Neural cell (in vitro differentiated cells): ENCODE measurements around the gene DSN1. TPM values are rescaled to one million over a fixed set of nuclear protein-coding genes. Genes with fewer than 3 reads are reported as not detected.

Experiments
- H2AFZ ChIP-seq: fragments of 200-600, 300-800 bp; sonication (generic), shearing (Covaris generic); 2 replicates; pipeline ENCODE4 v1.6.0; 2014; ENCODE audit warnings: low read depth, mild to moderate bottlenecking, antibody characterized with exemption, low read length, moderate library complexity
- H3F3A ChIP-seq: fragments of 200-600 bp; shearing (Covaris generic); 2 replicates; pipeline ENCODE4 v1.6.1; 2016; ENCODE audit warnings: mild to moderate bottlenecking, moderate library complexity, mixed read lengths, antibody characterized with exemption, low read length; ENCODE audit not compliant: insufficient read depth, poor library complexity, severe bottlenecking
- H3K27ac ChIP-seq: fragments of 200-600, 300-800 bp; sonication (generic), shearing (Covaris generic); 2 replicates; pipeline ENCODE4 v1.5.1; 2014; ENCODE audit warnings: mild to moderate bottlenecking, low read length, moderate library complexity
- H3K27me3 ChIP-seq: fragments of 300-800, 200-600 bp; sonication (generic), shearing (Covaris generic); 2 replicates; pipeline ENCODE4 v1.6.0; 2014; ENCODE audit warnings: mild to moderate bottlenecking, low read depth, low read length, moderate library complexity; ENCODE audit not compliant: insufficient read depth
- H3K36me3 ChIP-seq: fragments of 300-800, 200-600 bp; sonication (generic), shearing (Covaris generic); 2 replicates; pipeline ENCODE4 v1.5.1; 2014; ENCODE audit warnings: mild to moderate bottlenecking, antibody characterized with exemption, low read length, moderate library complexity; ENCODE audit not compliant: insufficient read depth
- H3K4me2 ChIP-seq: fragments of 300-800, 200-600 bp; sonication (generic), shearing (Covaris generic); 2 replicates; pipeline ENCODE4 v1.6.0; 2014; ENCODE audit warnings: mild to moderate bottlenecking, low read length
- H3K4me3 ChIP-seq: fragments of 300-800, 200-600 bp; sonication (generic), shearing (Covaris generic); 2 replicates; pipeline ENCODE4 v1.5.1; 2014; ENCODE audit warnings: mild to moderate bottlenecking, low read length, moderate library complexity
- H3K79me2 ChIP-seq: fragments of 200-600 bp; shearing (Covaris generic); replicated peaks from 2 replicates; pipeline ENCODE4 v1.6.0; 2014; ENCODE audit warnings: mild to moderate bottlenecking, low read length, moderate library complexity; ENCODE audit not compliant: insufficient read depth
- H3K9ac ChIP-seq: fragments of 300-800, 200-600 bp; sonication (generic), shearing (Covaris generic); 2 replicates; pipeline ENCODE4 v1.6.1; 2016; ENCODE audit warnings: mild to moderate bottlenecking, low read length, mixed read lengths
- H3K9me2 ChIP-seq: fragments of 200-600 bp; shearing (Covaris generic); 2 replicates; pipeline ENCODE4 v1.6.1; 2016; ENCODE audit warnings: mild to moderate bottlenecking, low read length, mixed read lengths; ENCODE audit not compliant: insufficient read depth
- H3K9me3 ChIP-seq: fragments of 200-600, 300-800 bp; sonication (generic), shearing (Covaris generic); 2 replicates; pipeline ENCODE4 v1.6.1; 2016; ENCODE audit warnings: mild to moderate bottlenecking, mixed run types, low read length, moderate library complexity, mixed read lengths
- H4K20me1 ChIP-seq: fragments of 200-600 bp; shearing (Covaris generic); 2 replicates; pipeline ENCODE4 v1.6.1; 2016; ENCODE audit warnings: mild to moderate bottlenecking, mixed run types; ENCODE audit not compliant: insufficient read depth
- CTCF ChIP-seq: fragments of 450-650 bp; IDR thresholded peaks from 2 replicates; pipeline ENCODE4 v1.5.1; 2014; ENCODE audit warnings: antibody characterized with exemption, mild to moderate bottlenecking, moderate library complexity; ENCODE audit not compliant: poor library complexity, severe bottlenecking
- EP300 ChIP-seq: fragments of 450-650 bp; conservative IDR thresholded peaks from 2 replicates; pipeline ENCODE4 v1.6.1; 2014; ENCODE audit warnings: antibody characterized with exemption, mild to moderate bottlenecking, moderate library complexity; ENCODE audit not compliant: poor library complexity, severe bottlenecking
- EZH2 ChIP-seq: fragments of 200-600, 300-800 bp; shearing (Covaris generic), sonication (generic); IDR thresholded peaks from 2 replicates; pipeline ENCODE4 v1.6.1; 2014; ENCODE audit warnings: antibody characterized with exemption, low read length, borderline replicate concordance, mild to moderate bottlenecking; ENCODE audit not compliant: insufficient read depth, poor library complexity, severe bottlenecking
- MXI1 ChIP-seq: fragments of 450-650 bp; conservative IDR thresholded peaks from 2 replicates; pipeline ENCODE4 v1.6.1; 2014; ENCODE audit warnings: antibody characterized with exemption, mild to moderate bottlenecking; ENCODE audit not compliant: poor library complexity, severe bottlenecking
- POLR2AphosphoS5 ChIP-seq: IDR thresholded peaks from 2 replicates; pipeline ENCODE4 v1.6.1; 2012
- RAD21 ChIP-seq: fragments of 450-650 bp; conservative IDR thresholded peaks from 2 replicates; pipeline ENCODE4 v1.6.1; 2014; ENCODE audit warnings: antibody characterized with exemption, mild to moderate bottlenecking, moderate library complexity
- REST ChIP-seq: IDR thresholded peaks from 2 replicates; pipeline ENCODE4 v1.6.1; 2012; ENCODE audit warnings: borderline replicate concordance
- SMC3 ChIP-seq: fragments of 450-650 bp; conservative IDR thresholded peaks from 2 replicates; pipeline ENCODE4 v1.6.1; 2014; ENCODE audit warnings: antibody characterized with exemption, mild to moderate bottlenecking, moderate library complexity; ENCODE audit not compliant: poor library complexity
- TAF1 ChIP-seq: IDR thresholded peaks from 2 replicates; pipeline ENCODE4 v1.6.1; 2012; ENCODE audit warnings: low read depth
- polyA plus RNA-seq: library from polyadenylated mRNA; depleted of rRNA; stranded (reverse); fragments of >200 nt; gene quantifications from 2 replicates; pipeline ENCODE4 v1.2.3, GENCODE V29; 2014

DSN1 gene
- polyA plus RNA-seq, 1 donor from 2014 or later, result 8.1 TPM

- TF ChIP-seq POLR2AphosphoS5 (no peak), TAF1 (no peak), REST (no peak), EP300 (no peak), SMC3 (no peak), CTCF (no peak), RAD21 (no peak), EZH2 (no peak), MXI1 (no peak)
- H2AFZ ChIP-seq, result no peak overlapping the region
- no peaks in the 10 kb centered on the region for H4K20me1 ChIP-seq
- H3K27ac ChIP-seq, result no peak overlapping the region
- H3K27me3 ChIP-seq, result no peaks in the 10 kb centered on the region
- no peak overlapping the region for H3K4me2 ChIP-seq
- H3K79me2 ChIP-seq, result no peaks in the 10 kb centered on the region
- H3K9me2 ChIP-seq, result no peaks in the 10 kb centered on the region
- no peaks in the 10 kb centered on the region for H3K9me3 ChIP-seq
- H3K36me3 ChIP-seq, result no peaks in the 10 kb centered on the region
- no peak overlapping the region for H3K4me3 ChIP-seq
- no peaks in the 10 kb centered on the region for H3F3A ChIP-seq
- H3K9ac ChIP-seq, result no peak overlapping the region
These were observed 6.1 kb upstream of the DSN1 start for GRCh38 chr20:36779656-36780025.

- H3K9me3 ChIP-seq, result no peaks in the 10 kb centered on the region
- H3K27ac ChIP-seq, result no peak overlapping the region
- no peak overlapping the region for H2AFZ ChIP-seq
- no peak overlapping the region for H3K4me3 ChIP-seq
- no peak overlapping the region for H3K4me2 ChIP-seq
- H3K27me3 ChIP-seq, result no peaks in the 10 kb centered on the region
- no peaks in the 10 kb centered on the region for H3K9me2 ChIP-seq
- H3K9ac ChIP-seq, result no peak overlapping the region
- no peaks in the 10 kb centered on the region for H4K20me1 ChIP-seq
- TF ChIP-seq REST, result no peak
- TF ChIP-seq TAF1, result no peak
- TF ChIP-seq EZH2, result no peak
- TF ChIP-seq SMC3, result no peak
- TF ChIP-seq POLR2AphosphoS5, result no peak
- no peak for TF ChIP-seq CTCF
- no peak for TF ChIP-seq RAD21
- no peak for TF ChIP-seq EP300
- no peak for TF ChIP-seq MXI1
- no peaks in the 10 kb centered on the region for H3K79me2 ChIP-seq
- H3K36me3 ChIP-seq, result no peaks in the 10 kb centered on the region
- H3F3A ChIP-seq, result no peaks in the 10 kb centered on the region
These were observed 5.5 kb upstream of the DSN1 start for GRCh38 chr20:36778831-36779655.
